MG63 (cell line): ENCODE measurements around the gene HDAC4. TPM values are rescaled to one million over a fixed set of nuclear protein-coding genes. Genes with fewer than 3 reads are reported as not detected.

Experiments
- DNase-seq: peaks from one replicate; pipeline ENCODE4 v3.0.0-alpha.2; 2020
- H3K27me3 ChIP-seq: fragments of 250-450 bp; sonication (Bioruptor Pico); 2 replicates; pipeline ENCODE4 v1.5.1; 2020; ENCODE audit warnings: mild to moderate bottlenecking, moderate library complexity
- H3K36me3 ChIP-seq: fragments of 250-450 bp; sonication (Bioruptor Pico); 2 replicates; pipeline ENCODE4 v1.5.1; 2020; ENCODE audit warnings: mild to moderate bottlenecking, moderate library complexity
- H3K4me3 ChIP-seq: fragments of 250-450 bp; sonication (Bioruptor Pico); 2 replicates; pipeline ENCODE4 v1.5.1; 2020; ENCODE audit warnings: mild to moderate bottlenecking, moderate library complexity
- H3K9me3 ChIP-seq: fragments of 250-450 bp; sonication (Bioruptor Pico); 2 replicates; pipeline ENCODE4 v1.5.1; 2020; ENCODE audit warnings: mild to moderate bottlenecking, moderate library complexity
- total RNA-seq: library from RNA; depleted of rRNA; stranded (reverse); fragments of >200 nt; shearing (Covaris generic); gene quantifications from 2 replicates; pipeline ENCODE4 v1.2.3, GENCODE V29; 2014; ENCODE audit warnings: low replicate concordance

HDAC4 gene
- total RNA-seq, 1 experiment from 2014 or later: 27.3 TPM

DNA sequence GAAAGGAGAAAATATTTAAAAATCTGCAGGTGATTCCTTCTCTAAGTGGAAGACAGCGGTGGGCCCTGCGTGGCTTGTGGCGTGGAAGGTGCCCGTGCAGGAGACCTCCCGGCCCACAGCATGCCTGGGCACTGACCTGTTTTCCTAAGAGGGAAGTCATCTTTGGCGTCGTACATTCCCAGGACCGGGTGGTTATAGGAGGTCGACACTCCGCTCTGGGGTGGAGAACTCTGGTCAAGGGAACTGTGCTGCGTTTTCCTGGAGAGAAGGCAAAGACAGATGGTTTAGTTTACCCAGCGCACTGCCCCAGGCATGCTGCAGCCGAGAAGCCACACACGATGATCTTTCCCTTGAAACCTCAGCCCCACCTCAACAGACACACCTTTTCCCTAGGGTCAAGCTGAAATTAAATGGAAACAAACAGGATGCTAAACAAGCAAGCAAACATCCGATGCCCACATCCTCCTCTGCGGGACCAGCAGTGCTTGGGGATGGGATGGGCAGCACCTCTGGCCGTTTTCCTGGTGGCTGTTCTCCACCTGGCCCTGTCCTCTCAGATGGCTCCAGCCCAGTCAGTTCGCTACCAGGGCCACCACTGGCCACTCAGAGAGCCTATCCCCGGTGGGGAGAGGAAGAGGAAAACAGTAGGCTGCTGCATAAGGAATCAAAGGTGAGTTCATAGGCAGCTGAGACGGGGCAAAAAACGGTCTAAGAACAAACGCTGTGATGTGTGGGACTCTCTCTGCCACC, 244.1 kb downstream of the HDAC4 start:
- H3K9me3 ChIP-seq: no peaks in the 10 kb centered on the region
- H3K36me3 ChIP-seq: no peaks in the 10 kb centered on the region; the same call in none of the 2 replicates
- H3K27me3 ChIP-seq: no peaks in the 10 kb centered on the region
- DNase-seq: no peak
- no peak overlapping the region for H3K4me3 ChIP-seq

DNA sequence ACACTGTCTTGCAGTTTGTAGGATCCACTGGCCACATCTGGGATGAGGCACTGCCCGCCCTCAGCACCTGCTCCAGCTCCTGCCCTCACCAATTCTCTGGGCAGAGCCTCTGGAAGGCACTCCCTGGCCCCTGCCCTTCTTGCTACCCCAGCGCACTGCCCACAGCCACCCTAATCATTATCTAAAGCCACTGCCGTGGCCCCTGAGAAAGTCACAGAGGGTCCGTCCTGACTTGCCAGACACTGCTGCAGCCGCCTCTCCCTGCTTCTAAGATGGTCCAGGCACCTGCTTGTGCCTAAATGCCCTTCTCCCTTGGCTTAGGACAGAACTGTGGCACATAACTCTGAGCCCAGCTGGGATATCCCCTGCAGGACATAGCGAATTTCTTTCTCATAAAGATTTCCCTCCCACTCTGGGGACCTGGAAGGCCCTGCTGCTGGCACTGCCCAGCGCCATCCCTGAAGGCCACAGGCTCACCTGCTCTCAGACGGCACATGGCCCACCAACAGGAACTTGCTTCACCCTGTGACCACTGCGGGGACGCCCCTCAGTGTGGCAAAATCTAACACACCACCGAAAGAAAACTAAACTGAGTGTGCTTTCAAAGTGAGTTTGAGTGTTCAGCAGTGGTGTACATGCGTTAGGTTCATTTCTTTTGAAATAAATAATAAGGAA, 244.9 kb downstream of the HDAC4 start:
- Histone ChIP-seq H3K27me3 (no peaks in the 10 kb centered on the region), H3K9me3 (no peaks in the 10 kb centered on the region), H3K36me3 (no peaks in the 10 kb centered on the region; the same call in none of the 2 replicates), H3K4me3 (no peak overlapping the region)
- DNase-seq: no peak

DNA sequence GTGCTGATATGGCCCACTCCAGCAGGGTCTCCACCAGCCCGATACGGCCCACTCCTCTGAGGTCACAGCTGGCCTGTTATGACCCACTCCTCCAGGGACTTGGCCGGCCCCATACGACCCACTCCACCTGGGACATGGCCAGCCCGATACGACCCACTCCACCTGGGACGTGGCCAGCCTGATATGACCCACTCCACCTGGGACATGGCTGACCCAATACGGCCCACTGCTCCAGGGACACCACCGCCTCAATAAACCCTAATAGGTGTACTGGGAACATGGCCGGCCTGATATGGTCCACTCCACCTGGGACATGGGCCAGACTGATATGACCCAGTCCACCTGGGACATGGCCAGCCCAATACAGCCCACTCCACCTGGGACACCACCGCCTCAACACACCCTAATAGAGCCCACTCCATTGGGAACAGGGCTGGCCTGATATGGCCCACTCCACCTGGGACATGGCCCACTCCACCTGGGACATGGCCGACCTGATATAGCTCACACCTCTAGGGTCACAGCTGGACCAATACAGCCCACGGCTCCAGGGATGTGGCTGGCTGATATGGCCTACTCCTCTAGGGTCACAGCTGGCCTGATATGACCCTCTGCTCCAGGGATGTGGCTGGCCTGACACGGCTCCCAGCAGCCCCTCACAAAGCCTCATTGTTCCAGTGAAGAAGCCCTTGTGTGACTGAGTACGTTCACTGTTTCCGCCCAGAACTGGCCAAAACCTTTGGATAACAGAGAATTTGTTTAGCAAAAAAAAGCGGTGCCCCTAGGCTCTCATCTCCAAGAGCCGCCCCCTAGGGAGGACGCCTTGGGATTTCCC, 245.6 kb downstream of the HDAC4 start:
- Histone ChIP-seq H3K4me3 (no peak overlapping the region), H3K27me3 (no peaks in the 10 kb centered on the region), H3K36me3 (no peaks in the 10 kb centered on the region; the same call in none of the 2 replicates), H3K9me3 (no peaks in the 10 kb centered on the region)
- DNase-seq: no peak

DNA sequence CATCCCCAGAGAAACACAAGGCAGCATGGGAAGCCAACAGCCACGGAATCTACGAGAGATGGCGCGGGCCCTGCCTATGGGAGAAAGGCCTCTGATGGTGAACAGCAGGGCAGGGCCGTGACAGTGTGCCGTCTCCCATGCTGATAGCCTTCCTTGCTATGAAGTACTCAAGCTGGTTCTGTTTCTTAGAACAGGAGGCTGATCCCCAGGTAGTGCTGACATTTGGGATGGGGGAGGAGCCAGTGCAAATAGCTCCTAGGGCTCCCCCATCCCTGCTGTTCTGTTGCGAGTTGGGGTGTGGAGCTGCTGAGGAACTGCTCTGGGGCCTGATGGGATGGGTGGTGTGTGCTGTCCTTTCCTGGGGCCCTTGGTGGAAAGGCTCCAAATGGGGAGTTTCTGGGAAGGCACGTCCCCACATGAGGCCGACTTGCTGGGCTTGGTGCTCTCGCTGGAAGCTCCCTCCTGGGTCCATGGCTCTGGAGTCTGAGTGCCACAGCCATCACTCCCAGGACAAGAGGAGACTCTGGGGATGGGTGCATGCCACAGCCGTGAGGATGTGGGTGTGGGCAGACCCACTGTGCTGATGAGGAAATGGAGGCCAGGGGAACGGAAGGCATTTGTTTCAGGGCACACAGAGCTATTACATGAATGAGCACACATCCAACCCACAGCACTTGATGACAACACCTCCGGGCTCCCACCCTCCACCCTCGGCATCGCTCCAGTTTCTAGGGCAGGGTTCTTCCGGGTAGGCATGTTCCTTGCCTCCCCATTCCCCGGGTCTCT, 246.8 kb downstream of the HDAC4 start:
- Histone ChIP-seq H3K4me3 (no peak overlapping the region), H3K9me3 (no peaks in the 10 kb centered on the region), H3K27me3 (no peaks in the 10 kb centered on the region), H3K36me3 (no peaks in the 10 kb centered on the region; the same call in none of the 2 replicates)
- DNase-seq: no peak

DNA sequence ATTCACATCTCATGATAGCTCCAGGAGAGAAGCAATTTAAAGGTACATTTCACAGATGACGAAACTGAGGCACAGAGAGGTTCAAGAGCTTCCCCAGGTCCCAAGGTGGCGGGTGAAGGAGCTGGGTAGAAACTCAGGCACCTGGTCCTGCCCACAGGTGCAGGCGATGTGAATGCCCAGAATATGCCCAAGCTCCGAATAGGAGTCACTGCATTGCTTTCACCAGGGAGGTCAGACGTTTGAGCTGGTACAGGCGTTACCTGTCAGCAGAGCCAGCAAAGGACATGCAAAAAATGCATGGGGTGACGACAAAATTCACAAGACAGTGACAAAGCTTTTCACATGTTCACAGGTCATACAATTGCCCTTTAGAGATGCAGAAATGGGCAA, 247.9 kb downstream of the HDAC4 start:
- no peaks in the 10 kb centered on the region; the same call in none of the 2 replicates for H3K36me3 ChIP-seq
- no peak overlapping the region for H3K4me3 ChIP-seq
- no peak for DNase-seq
- no peaks in the 10 kb centered on the region for H3K27me3 ChIP-seq
- no peaks in the 10 kb centered on the region for H3K9me3 ChIP-seq

DNA sequence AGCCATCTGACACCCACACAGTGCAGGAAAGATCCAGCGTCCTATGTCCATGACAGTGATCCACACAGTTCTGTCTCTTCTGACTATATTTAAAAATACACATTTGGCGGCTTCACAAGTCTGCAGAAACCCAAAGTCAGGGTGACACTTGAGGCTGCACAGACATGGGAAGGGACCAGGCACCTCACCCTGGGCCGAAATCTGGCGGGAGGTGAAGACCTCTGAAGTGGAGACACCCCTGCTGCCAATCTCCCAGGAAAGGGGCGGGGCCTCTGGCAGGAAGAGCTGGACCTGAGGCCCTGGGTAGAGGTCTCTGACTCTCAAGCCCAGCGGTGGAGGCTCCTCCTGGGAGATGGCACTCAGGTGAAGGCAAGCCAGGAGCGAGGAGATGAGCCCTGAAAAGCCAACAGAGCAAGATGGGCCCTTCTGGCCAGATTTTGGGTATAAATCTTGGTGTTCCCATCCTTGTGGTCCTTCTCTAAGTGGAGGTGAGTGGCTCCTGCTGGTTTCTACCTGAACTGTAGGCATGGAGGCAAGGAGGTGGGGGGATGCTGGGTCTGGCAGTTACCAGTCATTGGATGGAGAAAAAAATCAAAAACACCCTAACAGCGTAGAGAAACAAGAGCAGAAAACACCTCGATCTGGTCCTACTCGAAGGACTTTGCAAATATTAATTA, 248.4 kb downstream of the HDAC4 start:
- H3K27me3 ChIP-seq: no peaks in the 10 kb centered on the region
- no peaks in the 10 kb centered on the region for H3K9me3 ChIP-seq
- no peak for DNase-seq
- no peak overlapping the region for H3K4me3 ChIP-seq
- H3K36me3 ChIP-seq: no peaks in the 10 kb centered on the region; the same call in none of the 2 replicates

DNA sequence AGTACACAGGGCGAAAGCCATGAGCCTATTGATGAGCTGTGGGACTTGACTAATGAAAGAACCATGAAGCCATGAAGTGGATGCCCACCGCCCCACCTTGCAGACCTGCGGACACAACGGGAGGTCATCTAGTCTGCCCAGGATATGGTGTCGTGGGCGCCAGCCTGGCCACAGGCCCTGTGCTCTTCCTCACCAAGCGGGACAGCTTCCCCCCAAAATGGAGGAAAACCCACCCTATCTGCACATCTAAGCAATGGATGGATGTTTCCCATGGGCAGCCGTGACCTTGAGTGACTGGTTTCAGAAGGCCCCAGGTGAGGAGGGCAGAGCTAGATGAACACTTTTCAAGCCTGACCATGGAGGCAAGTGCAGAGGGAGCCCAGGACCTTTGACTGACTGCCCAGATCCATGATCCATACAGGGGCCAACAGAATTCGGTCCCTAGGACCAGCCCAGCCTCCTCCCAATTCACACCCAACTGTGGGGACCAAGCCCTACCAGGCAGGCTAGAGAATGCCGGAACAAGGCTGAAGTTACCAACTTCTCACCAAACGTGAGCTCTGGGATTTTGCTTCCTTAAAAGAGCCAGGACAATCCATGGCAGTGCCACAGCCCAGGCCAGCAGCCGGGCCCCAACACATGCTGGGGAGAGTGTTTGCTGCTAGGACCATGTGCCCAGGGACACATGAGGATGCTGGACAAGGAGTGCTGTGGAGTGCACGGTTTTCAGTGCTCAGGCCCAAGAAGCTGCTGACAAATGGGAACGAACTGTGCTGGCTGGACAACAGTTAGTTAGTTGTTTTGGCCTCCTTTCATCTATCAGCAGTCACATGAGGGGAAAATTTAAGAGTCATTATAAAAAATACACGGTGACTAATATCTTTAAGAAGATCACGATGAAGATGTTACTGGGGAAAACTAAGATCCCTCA, 249.4 kb downstream of the HDAC4 start:
- Histone ChIP-seq H3K4me3 (no peak overlapping the region), H3K9me3 (no peaks in the 10 kb centered on the region), H3K36me3 (no peaks in the 10 kb centered on the region; the same call in none of the 2 replicates), H3K27me3 (no peaks in the 10 kb centered on the region)
- no peak for DNase-seq

DNA sequence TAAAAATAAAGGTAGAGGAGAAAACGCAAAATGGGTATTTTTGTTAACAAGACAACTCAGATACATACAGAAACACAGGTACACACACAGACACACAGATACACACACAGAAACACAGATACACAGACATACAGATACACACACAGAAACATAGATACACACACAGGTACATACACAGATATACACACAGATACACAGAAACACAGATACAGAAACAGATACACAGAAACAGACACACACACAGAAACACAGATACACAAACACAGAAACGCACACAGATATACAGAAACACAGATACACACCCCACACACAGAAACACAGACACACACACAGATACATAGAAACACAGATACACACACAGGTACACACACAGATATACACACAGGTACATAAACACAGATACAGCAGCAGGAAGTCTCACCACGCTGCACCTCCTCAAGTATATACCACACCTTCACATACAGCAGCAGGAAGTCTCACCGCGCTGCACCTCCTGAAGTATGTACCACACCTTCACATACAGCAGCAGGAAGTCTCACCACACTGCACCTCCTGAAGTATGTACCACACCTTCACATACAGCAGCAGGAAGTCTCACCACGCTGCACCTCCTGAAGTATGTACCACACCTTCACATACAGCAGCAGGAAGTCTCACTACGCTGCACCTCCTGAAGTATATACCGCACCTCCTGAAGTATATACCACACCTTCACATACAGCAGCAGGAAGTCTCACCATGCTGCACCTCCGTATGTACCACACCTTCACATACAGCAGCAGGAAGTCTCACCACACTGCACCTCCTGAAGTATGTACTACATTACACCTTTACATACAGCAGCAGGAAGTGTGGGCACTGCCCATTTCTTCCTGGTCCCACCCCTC, 250.5 kb downstream of the HDAC4 start:
- no peak for DNase-seq
- H3K4me3 ChIP-seq: no peak overlapping the region
- H3K9me3 ChIP-seq: no peaks in the 10 kb centered on the region
- no peaks in the 10 kb centered on the region; the same call in none of the 2 replicates for H3K36me3 ChIP-seq
- no peaks in the 10 kb centered on the region for H3K27me3 ChIP-seq

DNA sequence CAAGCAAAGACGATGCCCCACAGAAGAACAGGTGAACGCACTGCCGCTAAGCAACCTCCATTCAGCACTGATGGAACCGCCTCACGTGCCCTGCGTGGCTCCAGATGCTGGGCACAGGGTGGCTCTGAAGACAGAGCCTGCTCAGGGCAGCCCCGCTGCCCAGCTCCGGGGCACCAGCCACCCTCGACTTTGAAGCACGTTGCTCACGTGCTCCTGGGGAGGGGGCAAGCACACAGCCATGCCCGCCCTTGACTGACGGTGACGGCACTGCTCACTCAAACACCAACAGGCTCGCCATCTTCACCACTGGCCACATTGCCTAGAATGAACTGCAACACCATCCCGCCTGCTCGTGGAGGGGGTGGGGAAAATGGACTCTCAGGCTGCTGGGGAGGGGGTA, 251.3 kb downstream of the HDAC4 start:
- Histone ChIP-seq H3K36me3 (no peaks in the 10 kb centered on the region; the same call in none of the 2 replicates), H3K9me3 (no peaks in the 10 kb centered on the region), H3K27me3 (no peaks in the 10 kb centered on the region), H3K4me3 (no peak overlapping the region)
- no peak for DNase-seq

DNA sequence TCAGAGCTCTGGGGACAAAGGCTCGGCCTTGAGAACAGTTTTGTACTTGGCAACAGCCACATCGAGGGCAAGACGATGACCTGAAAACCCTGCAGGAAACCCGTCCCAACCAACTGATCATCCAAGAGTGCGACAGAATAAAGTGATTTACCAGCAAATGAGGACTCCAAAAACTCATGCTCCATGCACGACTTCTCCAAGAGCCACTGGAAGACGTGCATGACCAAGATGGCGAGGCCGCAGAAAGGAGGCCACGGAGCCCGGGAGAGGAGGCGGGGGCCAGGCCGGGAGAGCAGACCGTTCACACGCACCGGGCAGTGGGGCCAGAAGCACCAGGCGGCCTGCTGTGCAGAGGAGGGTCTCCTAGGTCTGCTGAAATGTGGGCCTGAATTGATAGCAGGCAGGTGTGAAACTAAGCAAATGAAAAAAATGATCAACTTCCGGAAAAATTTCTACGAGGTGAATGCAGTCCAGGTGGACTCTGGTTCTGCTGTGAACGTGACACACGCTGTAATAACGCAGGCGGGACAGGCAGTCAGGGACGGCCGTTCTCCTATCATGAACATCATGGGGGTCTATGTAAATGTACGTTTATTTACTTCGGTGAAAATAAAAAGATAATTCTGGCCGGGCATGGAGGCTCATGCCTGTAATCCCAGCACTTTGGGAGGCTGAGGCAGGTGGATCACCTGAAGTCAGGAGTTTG, 252.2 kb downstream of the HDAC4 start:
- Histone ChIP-seq H3K36me3 (peaks cover 2% of the 10 kb centered on the region), H3K9me3 (no peaks in the 10 kb centered on the region), H3K4me3 (no peak overlapping the region), H3K27me3 (no peaks in the 10 kb centered on the region)
- no peak for DNase-seq

DNA sequence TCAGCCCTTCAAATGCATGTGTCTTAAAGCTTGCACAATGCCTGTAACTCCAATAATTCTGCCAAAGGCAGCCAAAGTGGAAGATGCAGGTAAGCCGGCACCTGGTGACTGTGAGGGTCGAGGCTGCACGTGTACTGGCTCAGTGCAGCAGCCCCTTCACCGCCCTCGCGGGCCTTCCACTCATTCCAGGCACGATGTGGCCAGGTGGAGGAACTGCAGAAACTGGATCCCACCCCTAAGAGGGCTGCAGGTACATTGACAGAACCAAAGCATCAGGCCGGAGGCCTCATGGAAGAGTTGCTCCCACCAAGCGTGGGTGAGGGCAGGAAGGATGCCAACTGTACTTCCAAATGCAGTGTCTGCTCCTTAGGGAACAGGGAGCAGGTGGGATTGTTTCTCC, 253.4 kb downstream of the HDAC4 start:
- Histone ChIP-seq H3K9me3 (no peaks in the 10 kb centered on the region), H3K4me3 (no peak overlapping the region), H3K36me3 (peaks cover 5% of the 10 kb centered on the region; the same call in 1 of the 2 replicates), H3K27me3 (no peaks in the 10 kb centered on the region)
- no peak for DNase-seq

DNA sequence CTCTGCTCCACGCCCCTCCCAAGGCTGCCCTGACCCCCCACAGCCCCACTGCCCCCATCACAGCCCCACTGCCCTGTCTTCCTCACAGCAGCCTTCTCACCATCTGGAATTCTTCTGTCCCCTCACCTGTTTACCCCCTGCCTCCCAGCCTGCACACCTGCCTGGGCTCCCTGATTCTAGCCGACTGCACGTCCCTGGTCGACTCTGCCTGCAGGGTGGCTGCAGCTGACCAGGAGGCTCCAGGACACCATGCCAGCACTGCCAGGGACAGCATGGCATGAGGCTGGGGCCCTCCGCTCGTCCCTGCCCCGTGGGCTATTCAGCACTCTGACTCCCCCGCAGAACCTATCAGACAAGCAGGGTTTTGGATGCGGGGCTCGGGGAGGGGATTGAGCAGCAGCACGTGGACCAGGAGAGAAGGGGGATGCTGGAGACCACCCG, 254.1 kb downstream of the HDAC4 start:
- H3K36me3 ChIP-seq: peaks cover 5% of the 10 kb centered on the region; the same call in 1 of the 2 replicates

DNA sequence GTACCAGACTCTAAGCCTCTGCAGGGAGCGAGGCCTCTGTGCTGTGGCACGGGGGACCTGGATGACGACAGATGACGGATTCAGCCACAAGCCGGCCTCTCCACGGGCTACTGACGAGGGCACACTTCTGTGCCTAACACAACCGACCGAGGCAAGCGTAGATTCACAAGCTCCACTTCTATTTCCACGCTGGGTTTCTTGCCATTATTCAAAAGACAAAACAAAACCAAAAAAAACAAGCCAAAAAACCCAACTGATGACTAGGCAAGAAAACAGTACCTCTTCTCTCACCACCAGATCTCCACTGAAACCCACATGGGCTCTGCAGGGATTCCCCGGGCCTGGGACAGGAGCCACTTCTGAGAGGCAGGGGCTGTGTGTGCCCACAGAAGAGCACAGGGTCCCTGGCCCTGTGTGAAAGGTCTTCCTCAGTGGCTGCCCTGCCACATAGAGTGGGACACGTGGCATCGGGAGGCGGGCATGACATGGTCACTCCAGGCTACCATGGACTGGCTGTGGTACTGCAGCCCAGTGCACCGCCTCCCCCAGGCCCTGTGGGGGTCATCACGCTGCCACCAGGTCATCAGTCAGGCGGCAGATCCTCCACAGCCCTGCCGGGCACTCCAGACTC, 254.7 kb downstream of the HDAC4 start:
- Histone ChIP-seq H3K27me3 (no peaks in the 10 kb centered on the region), H3K9me3 (no peaks in the 10 kb centered on the region), H3K4me3 (no peak overlapping the region), H3K36me3 (peaks cover 5% of the 10 kb centered on the region; the same call in 1 of the 2 replicates)
- no peak for DNase-seq

More for the DNA sequence above, 254.1 kb downstream of the HDAC4 start:
- DNase-seq: no peak
- Histone ChIP-seq H3K27me3 (no peaks in the 10 kb centered on the region), H3K4me3 (no peak overlapping the region), H3K9me3 (no peaks in the 10 kb centered on the region)
